Upper lobe of left lung (tissue), 4 donors: Measurements from ENCODE around the gene LTBR.

Source experiments
- CTCF ChIP-seq, 6 experiments: fragments of 450-650 bp in 4 of 6; fragments of 200-600 bp in 2 of 6; sonication (generic) in 2 of 6; IDR thresholded peaks; one replicate each; pipeline ENCODE4 v1.5.1; 2016 to 2019; ENCODE audit warnings: antibody characterized with exemption in 6 of 6
- POLR2A ChIP-seq, 4 donors: fragments of 450-650 bp; IDR thresholded peaks; one replicate each; pipeline ENCODE4 v1.5.1; 2016 to 2017; ENCODE audit warnings: antibody characterized with exemption in 4 of 4, mild to moderate bottlenecking in 2 of 4

DNA sequence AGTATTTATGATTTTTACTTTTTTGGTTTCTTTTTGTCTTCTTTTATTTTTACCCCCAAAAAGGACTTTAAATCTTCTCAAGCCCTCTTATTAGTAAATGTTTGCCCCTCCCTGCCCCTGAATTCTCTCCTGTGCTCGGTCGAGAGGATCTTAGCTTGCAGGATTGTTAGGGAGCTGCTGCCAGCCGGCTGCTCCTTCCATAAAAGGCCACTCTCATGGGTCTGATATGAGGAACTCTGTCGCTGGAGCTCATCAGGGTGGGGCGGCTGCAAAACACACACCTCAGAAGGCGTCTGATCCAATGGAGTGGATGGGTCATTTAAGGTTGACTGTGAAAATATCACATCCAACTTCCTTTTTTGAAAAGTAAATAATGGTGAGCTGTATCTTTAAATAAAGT is 8.5 kb downstream of the LTBR start:
- TF ChIP-seq CTCF (IDR thresholded peaks at IDR 0.05) (no peak), POLR2A (IDR thresholded peaks at IDR 0.05) (peak in 2 of 4 donors; percentile 12 to 23)
